GM19043 (cell line): Measurements from ENCODE around the gene PDIA6.
"Not testable (repeated sequence)": the region's sequence is repeated elsewhere in the genome, so short reads cannot be mapped to it uniquely, and the experiment has no call there.

Source experiments
- ATAC-seq: cut with Tn5 transposase; IDR thresholded peaks from one replicate; pipeline ENCODE4 v1.9.1; 2021; ENCODE audit warnings: low read depth; ENCODE audit not compliant: unreplicated experiment

PDIA6 gene

DNA sequence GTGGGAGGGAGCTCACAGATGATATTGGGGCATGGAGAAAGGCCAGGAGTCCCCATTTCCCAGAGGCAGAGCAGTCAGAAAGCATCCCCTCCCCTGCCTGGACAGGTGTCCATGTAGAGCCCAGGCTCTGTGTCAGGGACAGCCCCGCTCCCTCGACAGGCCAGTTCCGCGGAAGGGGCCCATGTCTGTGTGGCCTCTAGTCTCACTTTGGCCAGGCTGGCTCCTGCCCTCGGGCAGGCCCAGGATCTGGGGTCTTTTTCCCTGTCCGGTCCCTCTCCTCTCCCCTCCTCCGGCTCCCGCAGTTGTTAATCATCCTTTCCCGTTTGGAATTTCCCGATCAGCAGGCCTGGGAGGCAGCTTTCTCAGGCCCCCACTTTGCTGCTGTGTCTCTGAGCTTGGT is 20.4 kb upstream of the PDIA6 start:
- no peak for ATAC-seq

GRCh38 chr2:10832203-10832936 is 19.8 kb upstream of the PDIA6 start:
- peak; percentile 85 for ATAC-seq

- no peak for ATAC-seq
Measured at GRCh38 chr2:10831400-10831985, 18.9 kb upstream of the PDIA6 start.

- ATAC-seq, result no peak
Measured at GRCh38 chr2:10830641-10831399, 18.2 kb upstream of the PDIA6 start.

DNA sequence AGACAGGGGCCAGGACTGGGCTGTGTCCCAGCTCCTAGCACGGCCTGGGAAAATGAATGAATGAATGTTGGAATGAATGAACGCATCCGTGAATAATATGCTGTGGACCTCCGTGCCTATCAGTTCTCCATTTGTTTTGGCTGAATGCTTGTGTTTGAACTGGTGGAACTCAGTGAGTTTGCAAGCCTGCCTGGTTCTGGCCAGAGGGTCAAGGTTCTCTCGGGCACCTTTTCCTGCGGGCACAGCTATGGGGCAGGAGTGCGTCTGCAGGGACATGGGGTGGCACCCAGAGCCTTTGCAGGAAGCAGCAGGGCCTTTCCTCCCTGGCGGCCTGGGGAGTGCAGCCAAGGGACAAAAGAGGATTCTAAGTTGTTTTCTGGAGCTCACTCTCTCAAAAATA is 17.6 kb upstream of the PDIA6 start:
- no peak for ATAC-seq

DNA sequence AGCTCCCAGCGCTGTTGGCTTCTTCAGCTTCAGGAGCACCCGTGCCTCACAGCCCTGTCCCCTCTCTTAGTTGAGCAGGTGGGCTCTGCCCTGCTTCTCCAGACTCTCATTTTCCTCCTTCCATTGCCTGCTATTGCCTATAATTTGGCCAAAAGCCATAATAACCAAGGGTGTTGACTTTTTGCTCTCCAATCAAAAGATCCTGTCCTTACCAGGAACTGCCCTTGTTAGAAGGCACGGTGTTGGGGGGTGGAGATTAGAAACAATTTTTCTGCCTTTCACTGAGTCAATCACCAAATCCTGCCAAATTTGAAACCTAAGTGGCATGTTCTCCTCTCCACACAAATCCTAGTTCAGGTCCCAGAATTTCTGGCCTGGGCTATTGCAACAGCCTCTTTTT is 16.7 kb upstream of the PDIA6 start:
- no peak for ATAC-seq

DNA sequence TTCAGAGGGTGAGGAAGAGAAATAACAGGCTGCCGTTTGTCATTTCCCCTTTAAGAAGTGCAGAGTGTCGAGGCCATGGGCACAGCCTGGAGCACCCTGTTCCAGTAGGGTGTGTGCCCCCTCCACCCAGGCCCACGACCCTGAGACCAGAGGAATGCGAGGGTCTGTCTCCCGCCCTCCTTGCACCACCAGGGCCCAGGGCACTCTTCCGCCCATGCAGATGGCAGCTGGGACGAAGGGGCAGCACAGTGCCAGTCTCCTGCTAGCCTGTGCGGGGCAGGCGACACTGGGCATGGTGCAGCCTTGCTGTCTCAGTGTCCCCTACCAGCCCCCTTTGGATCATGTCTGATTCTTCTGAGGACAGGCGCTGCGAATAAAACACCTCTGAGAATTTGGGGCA is 15.8 kb upstream of the PDIA6 start:
- ATAC-seq, result no peak

DNA sequence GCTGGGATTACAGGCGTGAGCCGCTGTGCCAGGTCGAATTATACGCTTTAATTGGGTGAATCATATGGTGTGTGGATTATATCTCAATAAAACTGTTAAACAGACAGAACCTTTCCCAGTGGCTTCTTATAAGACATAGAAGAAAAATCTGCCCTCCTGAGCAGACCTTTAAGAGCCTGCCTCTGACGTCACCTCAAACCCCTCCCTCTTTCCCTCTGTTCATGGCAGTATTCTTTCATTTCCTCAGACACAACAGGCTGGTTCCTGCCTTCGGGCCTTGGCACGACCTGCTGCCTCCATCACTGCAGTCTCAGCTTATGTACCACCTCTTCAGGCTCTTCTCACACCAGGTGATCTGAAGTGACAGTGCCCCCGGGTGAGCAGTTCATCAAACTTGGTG is 14.0 kb upstream of the PDIA6 start:
- no peak for ATAC-seq

DNA sequence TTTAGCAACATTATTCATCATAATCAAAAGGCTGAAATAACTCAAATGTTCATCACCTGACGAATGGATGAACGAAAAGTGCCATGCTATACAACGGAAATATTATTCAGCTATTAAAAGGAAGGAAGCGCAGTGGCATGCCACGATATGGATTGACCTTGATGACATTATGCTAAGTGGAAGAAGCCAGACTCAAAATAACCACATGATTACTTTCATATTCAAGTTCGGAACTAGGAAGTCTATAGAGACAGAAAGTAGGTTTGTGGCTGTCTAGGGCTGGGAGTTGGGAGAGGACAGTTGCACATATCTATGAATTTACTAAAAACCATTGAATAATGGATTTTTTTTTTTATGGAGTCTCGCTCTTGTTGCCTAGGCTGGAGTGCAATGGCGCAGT is 13.4 kb upstream of the PDIA6 start:
- ATAC-seq, result no peak

GRCh38 chr2:10824191-10824590 is 11.6 kb upstream of the PDIA6 start:
- ATAC-seq, result no peak

DNA sequence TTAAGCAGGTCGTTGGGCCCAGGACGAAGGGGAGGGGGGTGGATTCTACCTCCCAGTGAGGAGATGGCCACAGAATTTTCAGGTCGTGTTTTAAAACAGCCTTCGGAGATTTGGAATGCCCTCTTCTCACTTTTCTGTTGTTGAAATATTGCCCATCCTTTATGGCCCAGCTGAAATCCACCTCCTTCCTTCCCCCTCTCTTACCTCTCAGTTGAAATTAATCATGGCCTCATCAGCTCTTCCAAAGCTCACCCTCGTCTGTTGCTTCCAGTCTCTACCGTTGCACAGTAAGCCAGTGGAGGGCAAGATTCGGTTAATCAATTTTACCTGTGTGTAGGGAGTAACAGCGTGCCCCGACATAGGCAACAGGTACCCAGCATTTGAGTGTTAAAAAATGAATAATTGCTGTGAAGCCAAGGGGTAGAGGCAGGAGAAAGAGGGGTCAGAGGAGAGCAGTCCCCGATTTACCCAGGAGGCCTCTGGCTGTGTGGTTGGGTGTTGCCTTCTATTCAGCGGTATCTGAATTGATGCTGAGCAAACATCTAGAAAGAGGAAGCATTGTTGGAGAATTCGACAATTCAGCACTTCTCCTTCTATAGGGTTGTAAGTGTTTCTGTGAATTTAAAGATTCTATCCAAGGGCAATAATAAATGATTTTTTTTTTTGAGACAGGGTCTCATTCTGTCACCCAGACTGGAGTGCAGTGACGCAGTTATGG is 8.6 kb upstream of the PDIA6 start:
- ATAC-seq, result no peak

- no peak for ATAC-seq
Measured at GRCh38 chr2:10820562-10820961, 8.0 kb upstream of the PDIA6 start.

DNA sequence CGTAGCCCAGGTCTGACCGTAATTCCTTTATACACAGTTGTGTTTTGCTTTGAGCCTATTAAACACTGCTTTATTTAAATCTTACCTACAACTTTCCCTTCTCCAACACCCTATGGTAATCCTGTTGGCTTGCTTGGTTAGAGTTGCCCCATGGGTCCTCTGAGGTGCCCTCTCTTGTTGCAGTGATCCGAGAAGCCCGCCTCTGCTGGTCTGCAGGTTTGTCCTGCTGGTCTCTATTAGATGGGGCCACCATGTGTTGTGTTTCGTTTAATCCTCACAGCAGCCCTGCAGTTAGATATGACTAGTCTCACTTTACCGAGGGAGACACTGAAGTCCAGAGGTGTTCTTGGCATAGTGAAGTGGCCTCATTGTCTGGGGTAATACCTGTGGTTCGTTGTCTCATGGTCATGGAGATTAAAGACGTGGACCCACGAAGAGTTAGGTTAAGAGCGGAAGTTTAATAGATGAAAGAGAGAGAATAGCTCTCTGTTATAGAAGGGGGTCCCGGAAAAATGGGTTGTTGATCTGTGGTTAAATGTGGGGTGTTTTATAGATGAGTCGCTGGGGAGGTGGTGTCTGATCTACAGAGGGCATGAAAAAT is 7.2 kb upstream of the PDIA6 start:
- no peak for ATAC-seq

GRCh38 chr2:10818984-10819383 is 6.4 kb upstream of the PDIA6 start:
- ATAC-seq, result no peak

DNA sequence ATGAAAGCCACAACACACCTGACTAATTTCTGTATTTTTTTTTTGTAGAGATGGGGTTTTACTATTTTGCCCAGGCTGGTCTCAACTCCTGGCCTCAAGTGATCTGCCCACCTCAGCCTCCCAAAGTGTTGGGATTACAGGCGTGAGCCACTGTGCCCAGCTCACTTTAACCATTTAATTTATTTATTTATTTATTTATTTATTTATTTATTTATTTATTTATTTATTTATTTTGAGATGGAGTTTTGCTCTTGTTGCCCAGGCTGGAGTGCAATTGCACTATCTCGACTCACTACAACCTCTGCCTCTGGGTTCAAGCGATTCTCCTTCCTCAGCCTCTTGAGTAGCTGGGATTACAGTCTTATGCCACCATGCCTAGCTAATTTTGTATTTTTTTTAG is 5.7 kb upstream of the PDIA6 start:
- ATAC-seq, result not testable (repeated sequence)

DNA sequence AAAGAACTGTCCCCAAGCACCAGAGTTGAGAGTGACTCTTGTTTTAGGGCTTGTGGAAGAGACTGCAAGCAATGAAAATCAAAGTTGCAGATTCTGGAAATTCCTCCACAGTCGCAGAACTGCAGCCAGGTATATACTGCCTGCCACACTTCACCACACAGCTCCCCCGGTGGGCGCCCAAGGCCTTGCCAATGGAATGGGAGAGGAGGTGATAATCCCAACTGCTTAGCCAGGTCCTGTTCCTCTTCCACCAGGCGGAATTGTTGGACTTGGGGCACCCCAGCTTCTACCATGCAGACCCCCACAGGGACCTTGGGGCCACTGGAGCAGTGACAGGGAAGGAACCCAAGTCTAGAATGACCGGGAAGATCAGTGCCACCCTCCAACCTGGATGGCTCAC is 4.8 kb upstream of the PDIA6 start:
- no peak for ATAC-seq

- no peak for ATAC-seq
Measured at GRCh38 chr2:10814571-10815331, 2.2 kb upstream of the PDIA6 start.

- no peak for ATAC-seq
Measured at GRCh38 chr2:10814142-10814541, 1.6 kb upstream of the PDIA6 start.

- ATAC-seq, result not testable (repeated sequence)
Measured at GRCh38 chr2:10813163-10814138, 866 bp upstream of the PDIA6 start.
